ENCODE data around the gene STK39.

Gene STK39

DNA sequence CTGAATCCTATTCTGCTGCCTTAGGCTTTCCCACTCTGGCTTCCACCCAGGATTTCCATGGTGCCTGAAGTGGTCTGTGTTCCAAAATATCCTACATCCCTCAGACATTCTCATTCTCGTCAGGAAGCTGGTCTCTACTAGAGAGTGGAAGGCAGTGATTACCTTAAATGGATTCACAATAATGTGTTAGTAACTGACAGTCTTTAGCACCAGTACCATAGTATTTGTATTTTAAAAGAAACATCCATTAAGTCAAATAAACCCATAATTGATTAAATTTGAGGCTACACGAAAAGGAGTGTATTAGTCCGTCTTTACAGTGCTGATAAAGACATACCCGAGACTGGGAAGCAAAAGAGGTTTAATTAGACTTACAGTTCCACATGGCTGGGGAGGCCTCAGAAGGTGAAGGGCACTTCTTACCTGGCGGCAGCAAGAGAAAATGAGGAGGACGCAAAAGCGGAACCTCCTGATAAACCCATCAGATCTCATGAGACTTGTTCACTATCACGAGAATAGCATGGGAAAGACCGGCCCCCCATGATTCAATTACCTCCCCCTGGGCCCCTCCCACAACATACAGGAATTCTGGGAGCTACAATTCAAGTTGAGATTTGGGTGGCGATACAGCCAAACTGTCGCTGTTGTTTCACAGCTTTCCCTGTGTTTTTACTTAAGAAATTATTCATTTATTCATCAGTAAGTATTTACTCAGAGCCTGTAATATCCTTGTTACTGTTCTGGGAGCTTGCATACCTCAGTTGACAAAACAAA lies 306.5 kb downstream of the STK39 start:
- Histone ChIP-seq H3K9me3 (ENCODE audit: control insufficient read depth in 1 of 2, low read length in 2 of 2) (no peaks in the 10 kb centered on the region), H3K4me1 (ENCODE audit: control insufficient read depth in 1 of 2, insufficient read depth in 2 of 2, low read length in 2 of 2) (no peaks in the 10 kb centered on the region), H3K36me3 (ENCODE audit: control insufficient read depth in 1 of 2, insufficient read depth in 2 of 2, low read length in 2 of 2) (no peaks in the 10 kb centered on the region), H3K27ac (ENCODE audit: low read length) (no peak overlapping the region), H3K4me3 (ENCODE audit: low read depth in 1 of 2, low read length in 2 of 2) (no peak overlapping the region), H3K27me3 (ENCODE audit: low read depth, low read length) (no peaks in the 10 kb centered on the region)

DNA sequence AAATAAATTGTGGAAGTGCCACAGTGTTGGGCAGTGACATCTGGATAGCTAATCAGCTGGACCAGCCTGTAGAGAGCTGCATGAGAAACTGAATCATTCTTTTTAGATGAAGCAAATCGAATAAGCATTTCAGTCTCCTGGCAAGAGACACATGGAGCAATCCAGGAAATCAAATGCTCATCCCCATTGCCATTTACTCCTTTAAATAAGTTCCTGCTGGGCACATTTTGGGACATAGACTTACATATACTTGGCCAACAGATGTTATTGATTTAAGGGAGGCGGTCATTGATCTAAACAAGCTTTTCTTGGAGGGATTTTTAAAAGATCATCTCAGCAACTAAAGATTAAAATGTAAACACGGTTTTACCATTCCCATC lies 307.1 kb downstream of the STK39 start:
- Histone ChIP-seq H3K9me3 (ENCODE audit: control insufficient read depth in 1 of 2, low read length in 2 of 2) (no peaks in the 10 kb centered on the region), H3K27me3 (ENCODE audit: low read depth, low read length) (no peaks in the 10 kb centered on the region), H3K4me3 (ENCODE audit: low read depth in 1 of 2, low read length in 2 of 2) (no peak overlapping the region), H3K36me3 (ENCODE audit: control insufficient read depth in 1 of 2, insufficient read depth in 2 of 2, low read length in 2 of 2) (no peaks in the 10 kb centered on the region), H3K4me1 (ENCODE audit: control insufficient read depth in 1 of 2, insufficient read depth in 2 of 2, low read length in 2 of 2) (no peaks in the 10 kb centered on the region), H3K27ac (ENCODE audit: low read length) (no peak overlapping the region)

- Histone ChIP-seq H3K36me3 (ENCODE audit: control insufficient read depth in 1 of 2, insufficient read depth in 2 of 2, low read length in 2 of 2) (no peaks in the 10 kb centered on the region), H3K27ac (ENCODE audit: low read length) (no peak overlapping the region), H3K9me3 (ENCODE audit: control insufficient read depth in 1 of 2, low read length in 2 of 2) (no peaks in the 10 kb centered on the region), H3K4me1 (ENCODE audit: control insufficient read depth in 1 of 2, insufficient read depth in 2 of 2, low read length in 2 of 2) (no peaks in the 10 kb centered on the region), H3K4me3 (ENCODE audit: low read depth in 1 of 2, low read length in 2 of 2) (no peak overlapping the region), H3K27me3 (ENCODE audit: low read depth, low read length) (no peaks in the 10 kb centered on the region)
Observed at GRCh38 chr2:167939514-167940345, 307.7 kb downstream of the STK39 start.

- no peaks in the 10 kb centered on the region for H3K27me3 ChIP-seq (ENCODE audit: low read depth, low read length)
- no peaks in the 10 kb centered on the region for H3K36me3 ChIP-seq (ENCODE audit: control insufficient read depth in 1 of 2, insufficient read depth in 2 of 2, low read length in 2 of 2)
- no peaks in the 10 kb centered on the region for H3K9me3 ChIP-seq (ENCODE audit: control insufficient read depth in 1 of 2, low read length in 2 of 2)
- no peaks in the 10 kb centered on the region for H3K4me1 ChIP-seq (ENCODE audit: control insufficient read depth in 1 of 2, insufficient read depth in 2 of 2, low read length in 2 of 2)
- H3K27ac ChIP-seq (ENCODE audit: low read length): no peak overlapping the region
- H3K4me3 ChIP-seq (ENCODE audit: low read depth in 1 of 2, low read length in 2 of 2): no peak overlapping the region
Observed at GRCh38 chr2:167937403-167937802, 310.0 kb downstream of the STK39 start.

DNA sequence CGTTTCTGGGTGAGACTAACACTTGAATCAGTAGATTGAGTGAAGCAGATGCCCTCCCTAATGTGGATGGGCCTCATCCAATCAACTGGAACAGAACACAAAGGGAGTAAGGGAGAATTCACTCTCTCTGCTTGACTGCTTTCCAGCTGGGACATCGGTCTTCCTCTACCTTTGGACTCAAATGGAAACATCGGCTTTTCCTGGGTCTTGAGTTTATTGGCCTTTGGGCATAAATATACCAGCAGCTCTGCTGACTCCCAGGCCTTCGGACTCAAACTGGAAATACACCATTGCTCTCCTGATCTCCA lies 311.6 kb downstream of the STK39 start:
- Histone ChIP-seq H3K4me3 (ENCODE audit: low read depth in 1 of 2, low read length in 2 of 2) (no peak overlapping the region), H3K4me1 (ENCODE audit: control insufficient read depth in 1 of 2, insufficient read depth in 2 of 2, low read length in 2 of 2) (no peaks in the 10 kb centered on the region), H3K27me3 (ENCODE audit: low read depth, low read length) (no peaks in the 10 kb centered on the region), H3K36me3 (ENCODE audit: control insufficient read depth in 1 of 2, insufficient read depth in 2 of 2, low read length in 2 of 2) (no peaks in the 10 kb centered on the region), H3K9me3 (ENCODE audit: control insufficient read depth in 1 of 2, low read length in 2 of 2) (no peaks in the 10 kb centered on the region), H3K27ac (ENCODE audit: low read length) (no peak overlapping the region)

DNA sequence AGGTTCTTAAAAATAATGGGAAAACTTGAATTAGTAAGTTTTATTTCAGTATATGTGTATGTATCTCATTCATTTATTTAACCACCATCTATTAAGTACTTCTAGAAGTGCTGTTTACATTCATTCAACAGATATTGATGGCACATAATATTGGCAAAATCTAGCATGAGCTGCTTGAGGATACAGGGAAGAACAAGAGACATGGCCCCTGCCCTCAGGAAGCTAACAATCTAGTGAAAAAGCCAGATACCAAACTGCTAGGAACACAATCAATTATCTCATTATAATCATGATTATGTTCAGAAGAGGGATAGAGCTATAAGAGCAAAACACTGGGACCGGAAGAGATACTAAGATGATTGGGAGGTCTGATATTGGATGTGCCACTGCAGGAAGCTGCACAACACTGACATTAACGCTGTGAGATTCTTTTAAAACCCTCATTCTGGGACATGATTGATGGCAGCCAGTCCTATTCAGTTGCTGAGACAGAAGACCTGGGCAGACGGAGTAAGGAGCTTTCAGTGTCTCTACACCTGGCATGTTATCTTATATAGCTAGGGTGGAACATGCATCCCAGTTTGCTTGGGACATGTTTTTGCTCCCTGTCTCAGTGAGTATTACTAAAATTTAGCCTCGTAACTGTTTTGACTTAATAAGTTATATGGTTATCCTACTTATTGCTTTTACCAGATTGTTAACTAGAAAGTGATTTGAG lies 314.1 kb downstream of the STK39 start:
- H3K27ac ChIP-seq (ENCODE audit: low read length): no peak overlapping the region
- H3K4me3 ChIP-seq (ENCODE audit: low read depth in 1 of 2, low read length in 2 of 2): no peak overlapping the region
- no peaks in the 10 kb centered on the region for H3K27me3 ChIP-seq (ENCODE audit: low read depth, low read length)
- no peaks in the 10 kb centered on the region for H3K4me1 ChIP-seq (ENCODE audit: control insufficient read depth in 1 of 2, insufficient read depth in 2 of 2, low read length in 2 of 2)
- H3K36me3 ChIP-seq (ENCODE audit: control insufficient read depth in 1 of 2, insufficient read depth in 2 of 2, low read length in 2 of 2): no peaks in the 10 kb centered on the region
- no peaks in the 10 kb centered on the region for H3K9me3 ChIP-seq (ENCODE audit: control insufficient read depth in 1 of 2, low read length in 2 of 2)

GRCh38 chr2:167932123-167932693 lies 315.2 kb downstream of the STK39 start:
- Histone ChIP-seq H3K27me3 (ENCODE audit: low read depth, low read length) (no peaks in the 10 kb centered on the region), H3K4me3 (ENCODE audit: low read depth in 1 of 2, low read length in 2 of 2) (no peak overlapping the region), H3K36me3 (ENCODE audit: control insufficient read depth in 1 of 2, insufficient read depth in 2 of 2, low read length in 2 of 2) (no peaks in the 10 kb centered on the region), H3K9me3 (ENCODE audit: control insufficient read depth in 1 of 2, low read length in 2 of 2) (no peaks in the 10 kb centered on the region), H3K4me1 (ENCODE audit: control insufficient read depth in 1 of 2, insufficient read depth in 2 of 2, low read length in 2 of 2) (no peaks in the 10 kb centered on the region), H3K27ac (ENCODE audit: low read length) (no peak overlapping the region)

DNA sequence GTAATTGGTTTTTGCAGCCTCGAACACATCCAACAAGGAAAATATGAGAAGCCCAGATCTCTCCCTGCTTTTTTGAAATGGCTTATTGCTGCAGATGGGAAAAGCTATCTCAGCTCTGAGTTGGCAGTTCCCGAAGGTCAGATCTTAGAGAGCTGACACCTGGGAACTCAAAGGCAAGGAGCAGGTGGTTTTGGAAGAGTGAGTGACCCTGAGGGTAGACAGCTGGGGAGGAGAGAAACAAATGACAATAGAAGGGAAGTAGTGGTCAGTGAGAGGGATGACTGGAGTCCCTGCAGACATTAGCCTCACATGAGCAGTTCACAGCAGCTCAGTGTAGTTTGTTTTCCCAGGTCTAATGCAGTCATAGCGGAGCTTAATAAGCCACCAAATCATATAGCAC lies 317.9 kb downstream of the STK39 start:
- Histone ChIP-seq H3K36me3 (ENCODE audit: control insufficient read depth in 1 of 2, insufficient read depth in 2 of 2, low read length in 2 of 2) (no peaks in the 10 kb centered on the region), H3K4me3 (ENCODE audit: low read depth in 1 of 2, low read length in 2 of 2) (no peak overlapping the region), H3K27ac (ENCODE audit: low read length) (no peak overlapping the region), H3K4me1 (ENCODE audit: control insufficient read depth in 1 of 2, insufficient read depth in 2 of 2, low read length in 2 of 2) (no peaks in the 10 kb centered on the region), H3K9me3 (ENCODE audit: control insufficient read depth in 1 of 2, low read length in 2 of 2) (no peaks in the 10 kb centered on the region), H3K27me3 (ENCODE audit: low read depth, low read length) (no peaks in the 10 kb centered on the region)

GRCh38 chr2:167928434-167928833 lies 319.0 kb downstream of the STK39 start:
- no peak overlapping the region for H3K27ac ChIP-seq (ENCODE audit: low read length)

DNA sequence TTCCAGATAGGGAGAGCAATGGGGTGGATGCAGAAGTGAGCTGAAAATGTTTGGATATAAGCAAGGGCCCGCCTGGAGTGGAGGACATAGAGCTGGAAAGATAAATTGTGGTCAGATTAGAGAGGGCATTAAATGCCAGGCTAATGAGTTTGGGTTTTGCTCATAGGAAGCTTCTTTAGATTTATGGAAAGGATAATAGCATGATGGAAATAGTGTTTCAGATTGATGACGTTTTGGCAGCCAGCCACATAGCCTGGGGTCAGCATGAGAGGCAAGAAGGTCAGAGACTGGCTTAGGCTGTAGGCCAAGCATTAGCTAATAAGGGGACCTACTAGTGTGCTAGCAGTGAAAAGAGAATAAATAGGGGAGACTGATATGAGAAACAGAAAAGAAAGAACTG lies 321.6 kb downstream of the STK39 start:
- Histone ChIP-seq H3K27me3 (ENCODE audit: low read depth, low read length) (no peaks in the 10 kb centered on the region), H3K36me3 (ENCODE audit: control insufficient read depth in 1 of 2, insufficient read depth in 2 of 2, low read length in 2 of 2) (no peaks in the 10 kb centered on the region), H3K4me1 (ENCODE audit: control insufficient read depth in 1 of 2, insufficient read depth in 2 of 2, low read length in 2 of 2) (no peaks in the 10 kb centered on the region), H3K9me3 (ENCODE audit: control insufficient read depth in 1 of 2, low read length in 2 of 2) (no peaks in the 10 kb centered on the region), H3K27ac (ENCODE audit: low read length) (no peak overlapping the region), H3K4me3 (ENCODE audit: low read depth in 1 of 2, low read length in 2 of 2) (no peak overlapping the region)

More at GRCh38 chr2:167928434-167928833, 319.0 kb downstream of the STK39 start:
- no peaks in the 10 kb centered on the region for H3K36me3 ChIP-seq (ENCODE audit: control insufficient read depth in 1 of 2, insufficient read depth in 2 of 2, low read length in 2 of 2)
- H3K4me3 ChIP-seq (ENCODE audit: low read depth in 1 of 2, low read length in 2 of 2): no peak overlapping the region
- H3K27me3 ChIP-seq (ENCODE audit: low read depth, low read length): no peaks in the 10 kb centered on the region
- no peaks in the 10 kb centered on the region for H3K9me3 ChIP-seq (ENCODE audit: control insufficient read depth in 1 of 2, low read length in 2 of 2)
- H3K4me1 ChIP-seq (ENCODE audit: control insufficient read depth in 1 of 2, insufficient read depth in 2 of 2, low read length in 2 of 2): no peaks in the 10 kb centered on the region

DNA sequence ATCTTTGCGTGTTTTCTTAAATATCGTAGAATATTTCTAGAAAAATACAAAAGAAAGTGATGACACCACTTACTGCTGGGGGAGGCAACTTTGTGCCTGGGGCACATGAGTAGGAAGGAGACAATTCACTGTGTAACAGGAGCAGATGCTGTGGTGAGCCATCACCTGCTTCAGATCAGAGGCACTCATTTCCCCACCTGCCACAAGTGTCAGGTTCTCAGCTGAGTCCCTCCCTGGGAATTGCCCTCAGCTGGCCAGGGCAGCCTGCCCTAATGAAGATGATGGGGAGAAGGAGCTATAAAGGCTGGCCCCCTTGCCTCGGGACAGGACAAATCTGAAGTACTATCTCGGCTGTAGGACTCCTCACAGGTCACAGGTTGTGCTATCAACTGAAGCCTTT lies 322.8 kb downstream of the STK39 start:
- Histone ChIP-seq H3K9me3 (ENCODE audit: control insufficient read depth in 1 of 2, low read length in 2 of 2) (no peaks in the 10 kb centered on the region), H3K4me1 (ENCODE audit: control insufficient read depth in 1 of 2, insufficient read depth in 2 of 2, low read length in 2 of 2) (no peaks in the 10 kb centered on the region), H3K27ac (ENCODE audit: low read length) (no peak overlapping the region), H3K27me3 (ENCODE audit: low read depth, low read length) (no peaks in the 10 kb centered on the region), H3K4me3 (ENCODE audit: low read depth in 1 of 2, low read length in 2 of 2) (no peak overlapping the region), H3K36me3 (ENCODE audit: control insufficient read depth in 1 of 2, insufficient read depth in 2 of 2, low read length in 2 of 2) (no peaks in the 10 kb centered on the region)

Data from muscle layer of duodenum (tissue), 2 donors.